Esophagus squamous epithelium (tissue), 5 donors: ENCODE data around the gene SLC25A41. TPM values are rescaled to one million over a fixed set of nuclear protein-coding genes. Genes with fewer than 3 reads are reported as not detected.

Experiments
- DNase-seq: peaks from one replicate; lab custom pipeline; 2025; lab: John Stamatoyannopoulos, UW
- H3K27ac ChIP-seq, 4 donors: fragments of 200-600 bp; sonication (generic); one replicate each; pipeline ENCODE4 v1.5.1; 2016 to 2019; ENCODE audit warnings: mild to moderate bottlenecking in 1 of 4
- H3K27me3 ChIP-seq, 4 donors: fragments of 200-600 bp; sonication (generic); 1 replicate in 3 of 4; 2 replicates in 1 of 4; pipeline versions ENCODE4 v1.5.1 to v1.6.0; 2017 to 2021; ENCODE audit warnings: antibody characterized with exemption in 1 of 4
- H3K36me3 ChIP-seq, 3 donors: fragments of 200-600 bp; sonication (generic); one replicate each; pipeline ENCODE4 v1.5.1; 2016 to 2019
- H3K4me1 ChIP-seq, 3 donors: fragments of 200-600 bp; sonication (generic); one replicate each; pipeline ENCODE4 v1.5.1; 2017 to 2019
- H3K4me3 ChIP-seq, 4 donors: fragments of 200-600 bp; sonication (generic); 1 replicate in 3 of 4; 2 replicates in 1 of 4; pipeline ENCODE4 v1.5.1; 2016 to 2019; ENCODE audit warnings: mild to moderate bottlenecking in 2 of 4, moderate library complexity in 1 of 4
- H3K9me3 ChIP-seq, 3 donors: fragments of 200-600 bp; sonication (generic); one replicate each; pipeline ENCODE4 v1.5.1; 2016 to 2019
- POLR2A ChIP-seq, 4 donors: fragments of 450-650 bp; IDR thresholded peaks; one replicate each; pipeline ENCODE4 v1.6.1; 2017; ENCODE audit warnings: antibody characterized with exemption in 4 of 4, mild to moderate bottlenecking in 4 of 4, moderate library complexity in 3 of 4
- WGBS, 2 donors: methylation state at CpG; one replicate each; pipeline ENCODE4 v1.1.5; 2018; 5-methylcytosine and 5-hydroxymethylcytosine counted together
- intact Hi-C: fragments of 100-400 bp; cut with DNase I; formaldehyde crosslinking; loops from one replicate; pipeline ENCODE4 v1.15.0; 2022
- total RNA-seq, 4 donors: library from RNA; depleted of rRNA; stranded (reverse); fragments of >200 nt; gene quantifications; one replicate each; pipeline ENCODE4 v1.1.0, GENCODE V29; 2016
- TF ChIP-seq, protein P1 (sequence below), 6 experiments: fragments of 450-650 bp in 4 of 6; fragments of 200-600 bp in 2 of 6; sonication (generic) in 2 of 6; IDR thresholded peaks; one replicate each; pipeline ENCODE4 v1.5.1; 2016 to 2019; ENCODE audit warnings: antibody characterized with exemption in 6 of 6, mild to moderate bottlenecking in 4 of 6, moderate library complexity in 4 of 6
- donor health status: DM: yes; HTN: yes; CAD: no.

Gene SLC25A41
- total RNA-seq, 4 donors from 2014 or later: 0.38 TPM; not detected in 3

GRCh38 chr19:6471076-6471475, 37.5 kb upstream of the SLC25A41 start:
- H3K9me3 ChIP-seq: no peaks in the 10 kb centered on the region
- H3K27ac ChIP-seq: no peak overlapping the region
- peaks cover 0 to 20% (median under 1%) of the 10 kb centered on the region in 4 donors for H3K27me3 ChIP-seq
- WGBS, 2 donors: 78 to 83% methylated on average over 11 to 13 of the region's 14 CpGs
- no peak overlapping the region for H3K4me3 ChIP-seq
- intact Hi-C loops: no loop called here
- peaks cover 0 to 28% (median 0%) of the 10 kb centered on the region in 3 donors for H3K36me3 ChIP-seq
- peaks cover 4 to 9% (median 6%) of the 10 kb centered on the region in 3 donors for H3K4me1 ChIP-seq
- DNase-seq: no peak
- TF ChIP-seq, protein P1, sequence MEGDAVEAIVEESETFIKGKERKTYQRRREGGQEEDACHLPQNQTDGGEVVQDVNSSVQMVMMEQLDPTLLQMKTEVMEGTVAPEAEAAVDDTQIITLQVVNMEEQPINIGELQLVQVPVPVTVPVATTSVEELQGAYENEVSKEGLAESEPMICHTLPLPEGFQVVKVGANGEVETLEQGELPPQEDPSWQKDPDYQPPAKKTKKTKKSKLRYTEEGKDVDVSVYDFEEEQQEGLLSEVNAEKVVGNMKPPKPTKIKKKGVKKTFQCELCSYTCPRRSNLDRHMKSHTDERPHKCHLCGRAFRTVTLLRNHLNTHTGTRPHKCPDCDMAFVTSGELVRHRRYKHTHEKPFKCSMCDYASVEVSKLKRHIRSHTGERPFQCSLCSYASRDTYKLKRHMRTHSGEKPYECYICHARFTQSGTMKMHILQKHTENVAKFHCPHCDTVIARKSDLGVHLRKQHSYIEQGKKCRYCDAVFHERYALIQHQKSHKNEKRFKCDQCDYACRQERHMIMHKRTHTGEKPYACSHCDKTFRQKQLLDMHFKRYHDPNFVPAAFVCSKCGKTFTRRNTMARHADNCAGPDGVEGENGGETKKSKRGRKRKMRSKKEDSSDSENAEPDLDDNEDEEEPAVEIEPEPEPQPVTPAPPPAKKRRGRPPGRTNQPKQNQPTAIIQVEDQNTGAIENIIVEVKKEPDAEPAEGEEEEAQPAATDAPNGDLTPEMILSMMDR (IDR thresholded peaks at IDR 0.05): no peak
- TF ChIP-seq POLR2A (IDR thresholded peaks at IDR 0.05): no peak

GRCh38 chr19:6470173-6470572, 36.6 kb upstream of the SLC25A41 start:
- no peaks in the 10 kb centered on the region for H3K9me3 ChIP-seq
- no peak for TF ChIP-seq POLR2A (IDR thresholded peaks at IDR 0.05)
- TF ChIP-seq, protein P1 (IDR thresholded peaks at IDR 0.05): no peak
- no peak overlapping the region for H3K27ac ChIP-seq
- H3K27me3 ChIP-seq: peaks cover 0 to 16% (median 0%) of the 10 kb centered on the region in 4 donors
- DNase-seq: no peak
- no peak overlapping the region for H3K4me3 ChIP-seq
- 73 to 90% methylated on average over 6 to 7 of the region's 8 CpGs for WGBS, 2 donors
- intact Hi-C loops: no loop called here
- H3K36me3 ChIP-seq: peaks cover 0 to 35% (median 0%) of the 10 kb centered on the region in 3 donors
- H3K4me1 ChIP-seq: peaks cover 0 to 3% (median 0%) of the 10 kb centered on the region in 3 donors

GRCh38 chr19:6467384-6467783, 33.8 kb upstream of the SLC25A41 start:
- no peak for TF ChIP-seq POLR2A (IDR thresholded peaks at IDR 0.05)
- TF ChIP-seq, protein P1 (IDR thresholded peaks at IDR 0.05): no peak
- DNase-seq: no peak

DNA sequence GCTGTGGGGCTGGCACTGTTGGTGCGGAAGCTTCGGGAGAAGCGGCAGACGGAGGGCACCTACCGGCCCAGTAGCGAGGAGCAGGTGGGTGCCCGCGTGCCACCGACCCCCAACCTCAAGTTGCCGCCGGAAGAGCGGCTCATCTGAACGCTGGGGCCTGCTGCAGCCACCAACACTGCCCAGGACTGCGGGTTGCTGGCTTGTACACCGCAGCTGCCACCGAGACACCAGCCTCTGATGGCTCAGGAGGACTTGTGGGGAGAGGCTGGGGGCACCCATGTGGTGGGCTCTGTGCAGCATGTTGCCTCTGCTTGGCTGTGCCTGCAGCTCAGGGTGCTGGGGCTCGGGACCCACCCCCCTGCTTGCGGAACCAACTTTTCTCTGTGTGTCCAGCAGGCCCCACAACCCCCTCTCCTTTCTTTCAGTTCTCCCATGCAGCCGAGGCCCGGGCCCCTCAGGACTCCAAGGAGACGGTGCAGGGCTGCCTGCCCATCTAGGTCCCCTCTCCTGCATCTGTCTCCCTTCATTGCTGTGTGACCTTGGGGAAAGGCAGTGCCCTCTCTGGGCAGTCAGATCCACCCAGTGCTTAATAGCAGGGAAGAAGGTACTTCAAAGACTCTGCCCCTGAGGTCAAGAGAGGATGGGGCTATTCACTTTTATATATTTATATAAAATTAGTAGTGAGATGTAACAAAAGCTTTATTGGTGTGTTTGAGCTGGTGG, 33.1 kb upstream of the SLC25A41 start:
- WGBS, 2 donors: 60% methylated on average over 3 of the region's 21 CpGs; no CpG with 5 or more reads in 1 of the 2 donors
- intact Hi-C loops: no loop called here
- no peak overlapping the region for H3K4me3 ChIP-seq
- H3K4me1 ChIP-seq: peaks cover 0 to 38% (median 9%) of the 10 kb centered on the region in 3 donors
- TF ChIP-seq, protein P1 (IDR thresholded peaks at IDR 0.05): no peak
- TF ChIP-seq POLR2A (IDR thresholded peaks at IDR 0.05): no peak
- H3K9me3 ChIP-seq: no peaks in the 10 kb centered on the region
- DNase-seq: no peak
- no peak overlapping the region for H3K27ac ChIP-seq
- peaks cover 0 to 26% (median 0%) of the 10 kb centered on the region in 4 donors for H3K27me3 ChIP-seq
- H3K36me3 ChIP-seq: peaks cover 0 to 35% (median 0%) of the 10 kb centered on the region in 3 donors

More at GRCh38 chr19:6467384-6467783, 33.8 kb upstream of the SLC25A41 start:
- Histone ChIP-seq H3K4me3 (no peak overlapping the region), H3K27me3 (peaks cover 0 to 26% (median 0%) of the 10 kb centered on the region in 4 donors), H3K36me3 (peaks cover 0 to 35% (median 0%) of the 10 kb centered on the region in 3 donors), H3K27ac (no peak overlapping the region), H3K4me1 (peaks cover 0 to 31% (median 4%) of the 10 kb centered on the region in 3 donors), H3K9me3 (no peaks in the 10 kb centered on the region)
- intact Hi-C loops: no loop called here
- WGBS, 2 donors: 87 to 90% methylated on average over 1 to 4 of the region's 8 CpGs

GRCh38 chr19:6465663-6466062, 32.1 kb upstream of the SLC25A41 start:
- Histone ChIP-seq H3K27ac (no peak overlapping the region), H3K4me1 (peaks cover 0 to 46% (median 10%) of the 10 kb centered on the region in 3 donors), H3K27me3 (peaks cover 0 to 26% (median 0%) of the 10 kb centered on the region in 4 donors), H3K36me3 (peaks cover 0 to 35% (median 0%) of the 10 kb centered on the region in 3 donors), H3K9me3 (no peaks in the 10 kb centered on the region), H3K4me3 (peak overlapping the region in 1 of 4 donors; percentile 75)
- WGBS, 2 donors: 87 to 94% methylated on average over 8 of the region's 8 CpGs
- TF ChIP-seq POLR2A (IDR thresholded peaks at IDR 0.05): no peak
- TF ChIP-seq, protein P1 (IDR thresholded peaks at IDR 0.05): no peak
- DNase-seq: no peak
- intact Hi-C loops: no loop called here
